ENCODE measurements around the gene CTR9.
A peak's percentile ranks its signal among the peaks of the same experiment; 100 is the strongest.

The CTR9 gene

GRCh38 chr11:10750838-10751580 lies at the start of gene CTR9:
Gene CTR9 (plus strand): TSS chr11:10751246. CDS start chr11:10751413, 167 bp downstream.
- H3K9me3 Mint-ChIP-seq = no peaks in the 10 kb centered on the region
- peaks cover 12% of the 10 kb centered on the region for H3K4me1 Mint-ChIP-seq
- no peaks in the 10 kb centered on the region for H3K27me3 Mint-ChIP-seq
- H3K36me3 Mint-ChIP-seq = peaks cover 16% of the 10 kb centered on the region
- peak within 1 kb of the TSS; percentile 97 for H3K4me3 Mint-ChIP-seq
- H3K27ac Mint-ChIP-seq = peak within 1 kb of the TSS; percentile 95
- peak; percentile 97 for ATAC-seq

- Mint-ChIP-seq H3K4me1 (no peaks in the 10 kb centered on the region), H3K27ac (no peak overlapping the region), H3K36me3 (peaks cover 9% of the 10 kb centered on the region), H3K4me3 (no peak overlapping the region), H3K9me3 (no peaks in the 10 kb centered on the region), H3K27me3 (no peaks in the 10 kb centered on the region)
- no peak for ATAC-seq
Measured at GRCh38 chr11:10701982-10702381, 49.1 kb upstream of the CTR9 start.

- Mint-ChIP-seq H3K4me1 (no peaks in the 10 kb centered on the region), H3K27ac (no peak overlapping the region), H3K4me3 (no peak overlapping the region), H3K27me3 (no peaks in the 10 kb centered on the region), H3K9me3 (no peaks in the 10 kb centered on the region), H3K36me3 (no peaks in the 10 kb centered on the region)
- ATAC-seq = no peak
Measured at GRCh38 chr11:10708131-10708530, 42.9 kb upstream of the CTR9 start.

GRCh38 chr11:10709299-10710086 lies 41.6 kb upstream of the CTR9 start:
- ATAC-seq = no peak
- H3K27ac Mint-ChIP-seq = no peak overlapping the region
- H3K36me3 Mint-ChIP-seq = no peaks in the 10 kb centered on the region
- H3K4me1 Mint-ChIP-seq = no peaks in the 10 kb centered on the region
- no peak overlapping the region for H3K4me3 Mint-ChIP-seq
- H3K9me3 Mint-ChIP-seq = no peaks in the 10 kb centered on the region
- no peaks in the 10 kb centered on the region for H3K27me3 Mint-ChIP-seq

- no peaks in the 10 kb centered on the region for H3K36me3 Mint-ChIP-seq
- peaks cover 27% of the 10 kb centered on the region for H3K27me3 Mint-ChIP-seq
- H3K4me3 Mint-ChIP-seq = no peak overlapping the region
- ATAC-seq = no peak
- H3K9me3 Mint-ChIP-seq = no peaks in the 10 kb centered on the region
- no peaks in the 10 kb centered on the region for H3K4me1 Mint-ChIP-seq
- no peak overlapping the region for H3K27ac Mint-ChIP-seq
Measured at GRCh38 chr11:10715571-10715970, 35.5 kb upstream of the CTR9 start.

GRCh38 chr11:10716122-10716521 lies 34.9 kb upstream of the CTR9 start:
- Mint-ChIP-seq H3K4me3 (no peak overlapping the region), H3K27me3 (peaks cover 27% of the 10 kb centered on the region), H3K9me3 (no peaks in the 10 kb centered on the region), H3K27ac (no peak overlapping the region), H3K36me3 (no peaks in the 10 kb centered on the region), H3K4me1 (no peaks in the 10 kb centered on the region)
- no peak for ATAC-seq

GRCh38 chr11:10716543-10717259 lies 34.3 kb upstream of the CTR9 start:
- H3K4me3 Mint-ChIP-seq = no peak overlapping the region
- ATAC-seq = no peak
- no peaks in the 10 kb centered on the region for H3K36me3 Mint-ChIP-seq
- H3K9me3 Mint-ChIP-seq = no peaks in the 10 kb centered on the region
- H3K4me1 Mint-ChIP-seq = no peaks in the 10 kb centered on the region
- H3K27ac Mint-ChIP-seq = no peak overlapping the region
- H3K27me3 Mint-ChIP-seq = peaks cover 27% of the 10 kb centered on the region

- Mint-ChIP-seq H3K9me3 (no peaks in the 10 kb centered on the region), H3K4me3 (no peak overlapping the region), H3K36me3 (no peaks in the 10 kb centered on the region), H3K27me3 (peaks cover 27% of the 10 kb centered on the region), H3K4me1 (no peaks in the 10 kb centered on the region), H3K27ac (no peak overlapping the region)
- ATAC-seq = no peak
Measured at GRCh38 chr11:10719616-10720015, 31.4 kb upstream of the CTR9 start.

GRCh38 chr11:10720881-10721376 lies 30.1 kb upstream of the CTR9 start:
- H3K4me3 Mint-ChIP-seq = no peak overlapping the region
- H3K9me3 Mint-ChIP-seq = no peaks in the 10 kb centered on the region
- H3K27ac Mint-ChIP-seq = no peak overlapping the region
- no peak for ATAC-seq
- H3K4me1 Mint-ChIP-seq = peaks cover 9% of the 10 kb centered on the region
- H3K27me3 Mint-ChIP-seq = peaks cover 27% of the 10 kb centered on the region
- H3K36me3 Mint-ChIP-seq = no peaks in the 10 kb centered on the region

GRCh38 chr11:10722307-10722706 lies 28.7 kb upstream of the CTR9 start:
- Mint-ChIP-seq H3K36me3 (no peaks in the 10 kb centered on the region), H3K9me3 (no peaks in the 10 kb centered on the region), H3K27ac (no peak overlapping the region), H3K27me3 (peaks cover 21% of the 10 kb centered on the region), H3K4me3 (no peak overlapping the region), H3K4me1 (peaks cover 13% of the 10 kb centered on the region)
- ATAC-seq = no peak

- ATAC-seq = no peak
- peak overlapping the region; percentile 48 for H3K27ac Mint-ChIP-seq
- H3K27me3 Mint-ChIP-seq = no peaks in the 10 kb centered on the region
- no peaks in the 10 kb centered on the region for H3K9me3 Mint-ChIP-seq
- H3K4me1 Mint-ChIP-seq = peaks cover 13% of the 10 kb centered on the region
- H3K4me3 Mint-ChIP-seq = no peak overlapping the region
- H3K36me3 Mint-ChIP-seq = no peaks in the 10 kb centered on the region
Measured at GRCh38 chr11:10725114-10725906, 25.7 kb upstream of the CTR9 start.

- Mint-ChIP-seq H3K9me3 (no peaks in the 10 kb centered on the region), H3K36me3 (no peaks in the 10 kb centered on the region), H3K27me3 (no peaks in the 10 kb centered on the region), H3K4me3 (no peak overlapping the region), H3K4me1 (peaks cover 13% of the 10 kb centered on the region), H3K27ac (peak overlapping the region; percentile 48)
- ATAC-seq = peak; percentile 59
Measured at GRCh38 chr11:10725907-10726253, 25.2 kb upstream of the CTR9 start.

GRCh38 chr11:10727146-10727851 lies 23.7 kb upstream of the CTR9 start:
- Mint-ChIP-seq H3K27me3 (no peaks in the 10 kb centered on the region), H3K36me3 (no peaks in the 10 kb centered on the region), H3K9me3 (no peaks in the 10 kb centered on the region), H3K27ac (no peak overlapping the region), H3K4me1 (peaks cover 13% of the 10 kb centered on the region), H3K4me3 (no peak overlapping the region)
- no peak for ATAC-seq

- H3K27ac Mint-ChIP-seq = no peak overlapping the region
- no peaks in the 10 kb centered on the region for H3K27me3 Mint-ChIP-seq
- ATAC-seq = no peak
- peaks cover 13% of the 10 kb centered on the region for H3K4me1 Mint-ChIP-seq
- H3K4me3 Mint-ChIP-seq = no peak overlapping the region
- H3K9me3 Mint-ChIP-seq = no peaks in the 10 kb centered on the region
- H3K36me3 Mint-ChIP-seq = no peaks in the 10 kb centered on the region
Measured at GRCh38 chr11:10728154-10728553, 22.9 kb upstream of the CTR9 start.

Data from stimulated activated memory B cell treated with anti-CD40 and anti-IgM and Interleukin-4, amounts not matched to agents 10 μg/mL and 1 μg/mL and 100 μg/mL, for 72 hours (primary cell).